ENCODE results near the gene ACRV1. TPM values are rescaled to one million over a fixed set of nuclear protein-coding genes. Genes with fewer than 3 reads are reported as not detected.
"Not testable (repeated sequence)": the region's sequence is repeated elsewhere in the genome, so short reads cannot be mapped to it uniquely, and the experiment has no call there.

Gene ACRV1
- not detected for total RNA-seq
- long read RNA-seq: 0 reads

- DNase-seq (ENCODE audit: low spot score): no peak
- intact Hi-C loops (cut with DNase I): no loop called here
Measured at GRCh38 chr11:125680747-125681146, at the start of gene ACRV1. TSS of gene ACRV1 (minus strand) at chr11:125680847. CDS start at chr11:125680780, 67 bp downstream.

GRCh38 chr11:125728969-125729368, 48.3 kb upstream of the ACRV1 start:
- intact Hi-C loops (cut with DNase I): no loop called here
- no peak for DNase-seq (ENCODE audit: low spot score)

DNA sequence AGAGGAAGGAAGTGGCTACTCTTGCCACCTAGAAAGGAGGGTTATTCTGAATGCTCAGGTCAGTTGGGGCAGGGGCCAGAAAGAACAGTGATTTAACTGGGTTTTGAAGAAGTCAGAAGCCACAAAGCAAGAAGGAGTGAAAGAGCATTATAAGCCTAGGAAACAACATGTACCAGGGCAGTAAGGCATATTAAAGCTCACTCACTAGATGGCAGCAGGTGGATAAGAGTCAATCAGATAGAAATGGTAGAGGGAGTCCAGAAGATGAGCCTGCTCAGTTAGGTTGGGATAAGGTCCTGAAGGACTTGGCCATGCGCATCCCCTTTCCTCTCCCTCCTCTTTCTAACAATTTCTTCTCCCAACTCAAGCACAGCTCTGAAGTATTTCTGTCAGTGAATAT, 43.5 kb upstream of the ACRV1 start:
- intact Hi-C loops (cut with DNase I): no loop called here
- no peak for DNase-seq (ENCODE audit: low spot score)

DNA sequence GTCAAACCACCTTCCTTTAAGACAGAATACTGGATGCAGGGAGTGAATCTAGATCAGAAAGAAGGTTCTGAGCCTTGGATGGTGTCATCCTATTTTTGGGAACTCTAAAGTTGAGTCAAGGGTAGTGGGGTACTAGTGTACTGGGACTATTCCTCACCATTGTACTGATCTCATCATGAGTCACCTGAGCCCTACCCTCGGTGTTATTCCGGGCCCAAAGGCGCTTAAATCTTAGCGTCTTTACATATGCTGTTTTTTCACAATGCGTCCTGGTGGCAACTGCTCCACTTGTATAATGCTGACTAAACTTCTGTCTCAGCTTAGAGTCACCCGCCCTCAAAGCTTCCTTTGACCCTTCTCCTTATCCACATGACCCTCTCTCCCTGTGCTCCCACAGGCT, 40.1 kb upstream of the ACRV1 start:
- DNase-seq (ENCODE audit: low spot score): no peak
- intact Hi-C loops (cut with DNase I): no loop called here

GRCh38 chr11:125704686-125705085, 24.0 kb upstream of the ACRV1 start:
- intact Hi-C loops (cut with DNase I); DNase-seq (ENCODE audit: low spot score): not testable (repeated sequence)

DNA sequence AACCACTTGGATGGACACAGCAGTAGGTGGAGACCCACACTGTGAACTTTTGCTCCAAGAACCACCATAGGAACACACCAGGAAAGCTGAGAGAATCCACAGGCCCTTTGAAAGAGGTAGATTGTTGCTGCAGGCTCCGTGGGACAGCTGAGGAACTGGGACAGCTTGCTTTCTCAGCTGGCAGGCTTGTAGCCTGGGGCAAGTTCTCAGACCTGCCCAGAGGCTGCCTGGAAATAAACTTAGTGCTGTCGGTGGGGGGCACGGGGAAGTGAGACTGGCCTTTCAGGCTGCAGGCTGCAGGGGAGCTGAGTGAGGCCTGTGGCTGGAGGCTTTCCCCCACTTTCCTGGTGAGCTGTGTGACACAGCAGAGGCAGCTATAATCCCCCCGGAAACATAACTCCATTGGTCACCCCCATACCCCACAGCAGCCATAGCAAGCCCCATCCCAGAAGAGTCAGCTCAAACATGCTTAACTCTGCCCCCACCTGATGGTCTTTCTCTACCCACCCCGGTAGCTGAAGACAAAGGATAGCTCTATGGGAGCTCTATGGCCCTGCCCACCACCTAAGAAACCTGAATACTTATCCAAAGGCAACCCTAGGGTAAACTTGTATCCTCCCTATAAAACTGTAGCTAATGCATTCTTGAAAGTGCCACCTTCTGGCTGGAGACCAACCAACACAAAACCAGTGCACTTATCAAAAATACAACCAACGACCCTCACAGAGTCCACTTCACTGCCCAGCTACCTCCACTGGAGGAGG, 21.4 kb upstream of the ACRV1 start:
- intact Hi-C loops (cut with DNase I): no loop called here
- no peak for DNase-seq (ENCODE audit: low spot score)

DNA sequence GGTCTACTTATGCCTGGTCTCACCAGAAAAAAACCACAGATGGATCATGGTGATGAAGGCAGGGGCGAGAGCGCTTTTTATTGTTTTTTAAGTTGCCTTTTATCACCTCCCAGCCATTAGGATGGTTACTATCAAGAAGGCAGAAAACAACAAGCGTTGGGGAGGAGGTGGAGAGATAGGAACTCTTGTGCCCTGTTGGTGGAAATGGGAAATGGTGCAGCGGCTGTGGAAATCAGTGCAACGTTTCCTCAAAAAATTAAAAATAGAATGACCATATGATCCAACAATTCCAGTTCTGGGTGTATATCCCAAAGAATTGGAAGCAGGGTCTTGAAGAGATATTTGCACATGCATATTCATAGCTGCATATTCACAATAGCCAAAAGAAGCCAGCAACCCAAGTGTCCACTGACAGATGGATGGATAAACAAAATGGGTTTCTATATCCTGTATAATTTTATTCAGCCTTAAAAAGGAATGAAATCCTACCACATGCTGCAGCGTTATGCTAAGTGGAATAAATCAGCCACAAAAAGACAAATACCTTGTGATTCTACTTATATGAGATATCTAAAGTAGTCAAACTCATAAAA, 20.5 kb upstream of the ACRV1 start:
- DNase-seq (ENCODE audit: low spot score): no peak
- intact Hi-C loops (cut with DNase I): no loop called here

- no peak for DNase-seq (ENCODE audit: low spot score)
- intact Hi-C loops (cut with DNase I): no loop called here
Measured at GRCh38 chr11:125694951-125695350, 14.3 kb upstream of the ACRV1 start.

DNA sequence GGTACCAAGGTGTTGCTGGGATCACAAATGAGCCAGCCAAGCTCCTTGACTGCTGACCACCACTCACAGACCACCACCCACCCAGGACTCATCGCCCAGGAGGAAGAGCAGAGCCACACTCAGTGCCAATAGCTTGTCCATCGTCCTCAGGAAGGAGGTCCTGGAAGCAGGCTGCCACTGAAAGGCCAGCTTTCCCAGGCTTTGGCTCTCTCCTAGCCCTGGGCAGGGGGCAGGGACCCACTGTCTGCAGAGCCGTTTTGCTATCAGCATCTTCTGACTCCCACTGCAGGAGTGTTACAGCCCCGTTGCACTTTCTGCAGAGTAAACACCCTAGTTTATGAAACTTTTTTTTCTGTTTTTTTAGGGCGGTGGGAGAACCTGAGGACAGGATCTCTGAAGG, 12.2 kb upstream of the ACRV1 start:
- intact Hi-C loops (cut with DNase I): no loop called here
- DNase-seq (ENCODE audit: low spot score): no peak

- no peak for DNase-seq (ENCODE audit: low spot score)
- intact Hi-C loops (cut with DNase I): no loop called here
Measured at GRCh38 chr11:125690006-125690405, 9.4 kb upstream of the ACRV1 start.

DNA sequence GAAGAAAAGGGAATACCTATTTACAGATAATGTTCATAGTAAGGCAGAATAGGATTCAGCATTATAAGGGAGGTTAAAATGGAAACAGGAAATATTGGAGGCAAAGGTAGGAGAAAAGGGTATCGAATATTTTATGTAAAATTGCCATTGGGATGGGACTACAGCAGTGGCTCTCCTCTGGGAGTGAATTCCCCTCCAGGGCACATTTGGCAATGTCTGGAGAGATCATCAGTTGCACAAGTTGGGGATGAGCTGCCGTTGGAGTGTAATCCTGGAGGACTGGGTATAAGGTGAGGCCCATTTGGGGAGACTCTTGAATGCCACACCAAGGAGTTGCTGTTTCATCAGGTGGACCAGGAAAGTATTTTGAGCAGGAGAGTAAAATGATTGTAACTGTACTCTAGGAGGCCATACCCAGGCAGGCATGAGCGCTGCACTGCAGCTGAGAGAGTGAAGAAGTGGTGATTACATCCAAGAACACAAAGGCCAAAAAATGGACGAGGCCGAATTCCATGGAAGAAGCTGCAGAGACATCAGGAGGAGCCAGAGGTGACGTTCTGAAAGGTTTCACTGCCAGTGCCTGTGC, 8.7 kb upstream of the ACRV1 start:
- no peak for DNase-seq (ENCODE audit: low spot score)
- intact Hi-C loops (cut with DNase I): no loop called here

DNA sequence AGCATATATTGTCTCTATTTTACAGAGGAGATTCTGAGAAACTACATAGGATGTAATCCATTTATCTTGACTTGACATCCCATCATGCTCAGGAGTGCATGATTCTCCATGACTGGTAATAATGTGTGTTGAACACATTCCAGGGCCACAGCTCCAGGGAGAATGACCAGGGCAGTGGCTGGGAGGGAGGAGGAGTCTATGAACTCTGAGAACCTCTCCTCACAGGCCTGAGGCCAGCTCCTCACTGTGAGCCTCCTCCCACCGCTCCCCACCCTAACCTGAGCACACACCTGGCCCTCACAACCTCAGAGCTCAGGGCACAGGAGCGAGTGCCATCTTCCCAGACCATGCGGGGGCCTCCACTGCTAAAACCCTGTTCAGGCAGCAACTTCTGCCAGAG, 8.0 kb upstream of the ACRV1 start:
- no peak for DNase-seq (ENCODE audit: low spot score)
- intact Hi-C loops (cut with DNase I): no loop called here

- DNase-seq (ENCODE audit: low spot score): no peak
- intact Hi-C loops (cut with DNase I): no loop called here
Measured at GRCh38 chr11:125688066-125688465, 7.4 kb upstream of the ACRV1 start.

GRCh38 chr11:125685228-125685627, 4.6 kb upstream of the ACRV1 start:
- intact Hi-C loops (cut with DNase I): no loop called here
- no peak for DNase-seq (ENCODE audit: low spot score)

DNA sequence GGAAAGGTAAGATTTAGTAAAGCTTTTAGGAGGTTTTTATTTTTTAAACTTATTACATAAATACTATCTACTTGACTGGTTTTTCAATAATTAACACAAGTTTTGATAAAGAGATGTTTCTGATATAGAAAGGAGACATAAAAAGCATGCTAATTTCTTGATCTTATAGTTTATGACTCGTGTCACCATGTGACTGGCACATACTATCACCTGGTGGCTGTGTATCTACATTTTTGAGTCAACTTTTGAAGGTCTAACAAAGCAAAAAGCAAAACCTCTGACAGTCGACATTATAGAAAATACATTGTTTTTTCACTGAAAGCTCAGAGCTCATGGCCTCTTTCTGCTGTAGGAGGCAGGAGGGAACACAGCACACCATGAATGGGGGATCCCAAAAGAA, 810 bp downstream of the ACRV1 start:
- intact Hi-C loops (cut with DNase I): no loop called here
- DNase-seq (ENCODE audit: low spot score): no peak

DNA sequence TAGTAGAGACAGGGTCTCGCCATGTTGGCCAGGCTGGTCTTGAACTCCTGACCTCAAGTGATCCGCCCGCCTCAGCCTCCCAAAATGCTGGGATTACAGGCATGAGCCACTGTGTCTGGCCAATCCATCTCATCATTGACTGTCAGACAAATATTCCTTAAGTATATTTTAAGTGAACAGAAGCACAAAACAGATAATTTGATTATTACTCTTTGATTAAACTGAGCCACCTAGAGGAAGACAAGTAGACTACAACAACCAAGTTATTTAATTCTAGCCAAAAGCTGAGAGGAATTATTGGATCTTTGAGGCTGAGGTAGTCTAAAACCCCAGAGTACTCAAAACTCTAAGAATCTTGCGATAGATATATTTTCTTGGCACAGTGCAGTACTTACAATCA, 1.2 kb downstream of the ACRV1 start:
- no peak for DNase-seq (ENCODE audit: low spot score)
- intact Hi-C loops (cut with DNase I): no loop called here

GRCh38 chr11:125675196-125675595, 5.5 kb downstream of the ACRV1 start:
- intact Hi-C loops (cut with DNase I): no loop called here
- no peak for DNase-seq (ENCODE audit: low spot score)

DNA sequence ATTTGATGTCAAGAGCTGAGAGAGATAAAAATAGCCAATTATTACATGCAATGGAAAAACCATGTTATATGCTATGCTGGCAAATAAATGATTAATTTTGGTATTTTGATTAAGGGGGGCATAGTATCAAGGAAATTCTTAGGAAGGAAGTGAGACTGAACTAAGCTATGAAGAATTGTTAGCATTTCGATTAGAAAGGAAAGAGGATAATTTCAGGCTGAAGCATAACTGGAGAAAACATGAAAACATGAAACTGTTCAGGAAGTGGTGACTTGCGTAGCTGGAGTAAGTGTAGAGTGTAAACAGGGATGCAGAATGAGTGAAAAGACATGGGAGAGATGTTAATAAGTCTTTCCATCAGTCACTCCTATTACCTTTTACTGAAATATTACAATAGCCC, 6.4 kb downstream of the ACRV1 start:
- intact Hi-C loops (cut with DNase I): no loop called here
- DNase-seq (ENCODE audit: low spot score): no peak

DNA sequence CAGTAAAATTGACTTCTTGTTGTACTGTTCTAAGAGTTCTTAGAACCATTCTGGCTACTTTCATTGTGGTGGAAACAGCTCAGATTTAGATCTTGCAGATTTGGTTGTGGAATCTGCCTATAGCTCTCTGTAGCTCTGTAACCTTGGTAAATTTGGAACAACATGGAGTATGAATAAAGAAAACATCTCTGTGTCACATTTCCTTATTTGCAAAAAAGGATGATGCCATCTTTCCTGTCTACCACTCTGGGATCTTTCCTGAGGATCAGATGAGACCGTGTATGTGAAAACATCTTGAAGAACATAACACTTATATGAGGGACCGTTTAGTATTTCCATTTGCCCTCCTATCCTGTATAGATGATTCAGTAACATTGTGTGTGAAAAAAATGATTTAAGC, 9.1 kb downstream of the ACRV1 start:
- no peak for DNase-seq (ENCODE audit: low spot score)
- intact Hi-C loops (cut with DNase I): no loop called here

- intact Hi-C loops (cut with DNase I): no loop called here
- no peak for DNase-seq (ENCODE audit: low spot score)
Measured at GRCh38 chr11:125670172-125670571, 10.5 kb downstream of the ACRV1 start.

DNA sequence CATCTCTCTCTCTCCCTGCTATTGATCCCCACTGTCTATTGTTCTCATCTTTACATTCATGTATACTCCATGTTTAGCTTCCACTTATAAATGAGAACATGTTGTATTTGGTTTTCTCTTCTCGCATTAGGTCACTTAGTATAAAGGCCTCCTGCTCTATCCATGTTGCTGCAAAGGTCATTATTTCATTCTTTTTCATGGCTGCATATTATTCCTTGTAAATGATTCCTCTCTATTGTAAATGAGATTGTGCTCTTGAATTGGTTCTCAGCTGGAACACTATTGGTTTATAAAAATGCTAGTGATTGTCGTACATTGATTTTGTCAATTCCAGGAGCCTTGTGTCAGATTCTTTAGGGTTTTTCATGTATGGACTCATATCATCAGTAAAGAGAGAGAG, 13.5 kb downstream of the ACRV1 start:
- no peak for DNase-seq (ENCODE audit: low spot score)
- intact Hi-C loops (cut with DNase I): no loop called here
